ENCODE measurements around the gene PCBP3. TPM values are rescaled to one million over a fixed set of nuclear protein-coding genes. Genes with fewer than 3 reads are reported as not detected.

PCBP3 gene
- total and polyA plus RNA-seq, 4 donors, result 0.36 to 1.6 (median 0.42) TPM

- TF ChIP-seq HNF4A (conservative IDR thresholded peaks at IDR 0.05) (no peak), ZBTB33 (IDR thresholded peaks at IDR 0.05) (no peak), FOXA1 (IDR thresholded peaks at IDR 0.05) (no peak), HNF4G (IDR thresholded peaks at IDR 0.05) (no peak), RXRA (IDR thresholded peaks at IDR 0.05) (no peak), TAF1 (conservative IDR thresholded peaks at IDR 0.05) (no peak), NR2F2 (IDR thresholded peaks at IDR 0.05) (no peak), RAD21 (IDR thresholded peaks at IDR 0.05) (no peak), CTCF (IDR thresholded peaks at IDR 0.05; ENCODE audit: low read depth, low read length, missing input control) (no peak), SP1 (IDR thresholded peaks at IDR 0.05) (no peak), JUND (IDR thresholded peaks at IDR 0.05) (no peak), EGR1 (IDR thresholded peaks at IDR 0.05; ENCODE audit: low read depth in 2 of 2) (no peak), YY1 (IDR thresholded peaks at IDR 0.05) (no peak), FOXA2 (IDR thresholded peaks at IDR 0.05) (no peak), REST (IDR thresholded peaks at IDR 0.05) (no peak), GABPA (IDR thresholded peaks at IDR 0.05 in 1 of 2, conservative IDR thresholded peaks at IDR 0.05 in 1 of 2) (no peak)
- TF ChIP-seq, protein P1, sequence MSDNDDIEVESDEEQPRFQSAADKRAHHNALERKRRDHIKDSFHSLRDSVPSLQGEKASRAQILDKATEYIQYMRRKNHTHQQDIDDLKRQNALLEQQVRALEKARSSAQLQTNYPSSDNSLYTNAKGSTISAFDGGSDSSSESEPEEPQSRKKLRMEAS (IDR thresholded peaks at IDR 0.05), result no peak
- TF ChIP-seq, protein P2, sequence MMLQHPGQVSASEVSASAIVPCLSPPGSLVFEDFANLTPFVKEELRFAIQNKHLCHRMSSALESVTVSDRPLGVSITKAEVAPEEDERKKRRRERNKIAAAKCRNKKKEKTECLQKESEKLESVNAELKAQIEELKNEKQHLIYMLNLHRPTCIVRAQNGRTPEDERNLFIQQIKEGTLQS (IDR thresholded peaks at IDR 0.05), result no peak
- no peaks in the 10 kb centered on the region for H3K4me1 ChIP-seq (ENCODE audit: control insufficient read depth in 4 of 4, insufficient read depth in 4 of 4, low read length in 3 of 4)
- no peaks in the 10 kb centered on the region for H3K36me3 ChIP-seq (ENCODE audit: control insufficient read depth in 4 of 4, insufficient read depth in 3 of 4, low read depth in 1 of 4, low read length in 3 of 4)
- H3K9ac ChIP-seq (ENCODE audit: low read depth in 1 of 2, low read length in 2 of 2), result no peak overlapping the region
- no peak for DNase-seq (ENCODE audit: low spot score)
- H3K4me3 ChIP-seq (ENCODE audit: low read depth in 1 of 3, low read length in 3 of 3), result no peak overlapping the region
- 70% methylated on average over 6 of the region's 6 CpGs for WGBS
- no peak overlapping the region for H3K27ac ChIP-seq (ENCODE audit: low read depth in 1 of 2, low read length in 2 of 2)
- H3K9me3 ChIP-seq (ENCODE audit: control insufficient read depth in 4 of 4, low read length in 3 of 4), result peaks cover 0 to 1% (median 0%) of the 10 kb centered on the region in 4 donors
- H3K27me3 ChIP-seq (ENCODE audit: control insufficient read depth in 4 of 4, insufficient read depth in 4 of 4, low read length in 3 of 4), result peaks cover 0 to 3% (median 0%) of the 10 kb centered on the region in 4 donors
These were observed 231.9 kb downstream of the PCBP3 start for GRCh38 chr21:45875416-45875760.
